Retinal pigment epithelial cell (primary cell): ENCODE measurements around the gene PRPF40A.

Experiments used
- DNase-seq: peaks from one replicate; pipeline ENCODE4 v3.0.0-alpha.2; 2010; ENCODE audit warnings: low read depth
- H3K4me3 ChIP-seq: 2 replicates; pipeline ENCODE4 v1.5.1; 2011; ENCODE audit warnings: mild to moderate bottlenecking, low read length, control low read depth, moderate library complexity
- CTCF ChIP-seq: conservative IDR thresholded peaks from 2 replicates; pipeline ENCODE4 v1.5.1; 2011; ENCODE audit warnings: low read depth, low read length, control low read depth, inconsistent platforms

PRPF40A gene

DNA sequence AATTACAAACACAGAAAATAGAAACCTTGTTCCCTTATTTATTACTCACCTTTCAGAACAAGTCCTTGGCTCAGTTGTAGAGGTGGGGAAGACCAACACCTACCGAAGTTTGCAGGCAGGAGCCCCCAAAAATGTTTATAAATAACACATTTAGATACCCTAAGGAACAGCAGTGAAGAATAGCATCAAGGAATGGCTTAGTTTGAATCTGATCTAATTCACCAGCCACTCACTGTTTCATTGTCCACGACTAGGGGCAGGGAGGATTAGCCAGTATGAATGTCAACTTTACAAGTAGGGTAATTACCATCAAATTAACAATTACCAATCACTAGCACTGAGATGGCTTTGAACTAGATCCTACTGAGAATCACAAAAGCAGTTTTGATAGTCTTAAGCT is 65.4 kb downstream of the PRPF40A start:
- no peak for DNase-seq
- TF ChIP-seq CTCF = no peak
- no peak overlapping the region for H3K4me3 ChIP-seq

- no peak for TF ChIP-seq CTCF
- no peak overlapping the region for H3K4me3 ChIP-seq
Measured at GRCh38 chr2:152650768-152651371, 66.4 kb downstream of the PRPF40A start.

DNA sequence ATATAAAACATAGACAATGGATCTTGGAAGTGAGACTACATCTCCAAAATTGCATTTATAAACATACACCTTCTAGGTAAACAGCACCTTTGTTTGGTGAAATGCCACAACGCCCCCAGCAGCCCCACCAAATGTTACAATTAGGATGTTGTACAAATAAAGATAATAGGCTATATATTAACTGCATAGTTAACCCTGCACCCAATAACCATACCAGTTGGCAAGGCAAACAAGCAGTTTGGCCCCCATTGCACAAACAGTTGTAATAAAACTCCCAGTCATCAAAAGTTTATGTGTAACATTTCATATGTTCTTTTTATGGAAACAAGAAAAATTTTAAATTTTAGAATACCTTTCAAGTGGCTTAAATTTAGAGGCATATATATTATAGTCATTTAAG is 67.3 kb downstream of the PRPF40A start:
- no peak overlapping the region for H3K4me3 ChIP-seq
- no peak for DNase-seq
- TF ChIP-seq CTCF = no peak

More at GRCh38 chr2:152650768-152651371, 66.4 kb downstream of the PRPF40A start:
- DNase-seq = no peak

GRCh38 chr2:152648336-152648735 is 68.9 kb downstream of the PRPF40A start:
- peak; percentile 14 for TF ChIP-seq CTCF
- no peak overlapping the region for H3K4me3 ChIP-seq
- DNase-seq = no peak

DNA sequence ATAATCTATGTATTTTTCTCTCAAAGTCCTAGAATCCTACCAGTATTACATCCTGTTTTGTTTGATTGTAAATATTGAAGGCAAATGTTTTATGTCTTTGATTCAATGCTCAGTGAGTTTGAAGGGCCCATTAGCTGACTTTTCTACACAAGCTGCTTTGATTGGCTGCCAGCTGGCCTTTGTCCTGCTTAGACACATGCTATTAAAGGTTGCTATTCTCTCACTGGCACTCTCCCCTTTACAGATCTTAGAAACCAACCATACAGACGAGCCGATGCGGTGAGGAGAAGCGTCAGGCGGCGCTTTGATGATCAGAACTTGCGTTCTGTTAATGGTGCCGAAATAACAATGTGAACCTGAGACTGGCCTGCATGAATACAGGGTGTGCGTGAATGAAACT is 69.7 kb downstream of the PRPF40A start:
- peak; percentile 10 for DNase-seq
- H3K4me3 ChIP-seq = no peak overlapping the region
- no peak for TF ChIP-seq CTCF

- no peak for TF ChIP-seq CTCF
- H3K4me3 ChIP-seq = no peak overlapping the region
- peak; percentile 80 for DNase-seq
Measured at GRCh38 chr2:152646775-152647174, 70.5 kb downstream of the PRPF40A start.

DNA sequence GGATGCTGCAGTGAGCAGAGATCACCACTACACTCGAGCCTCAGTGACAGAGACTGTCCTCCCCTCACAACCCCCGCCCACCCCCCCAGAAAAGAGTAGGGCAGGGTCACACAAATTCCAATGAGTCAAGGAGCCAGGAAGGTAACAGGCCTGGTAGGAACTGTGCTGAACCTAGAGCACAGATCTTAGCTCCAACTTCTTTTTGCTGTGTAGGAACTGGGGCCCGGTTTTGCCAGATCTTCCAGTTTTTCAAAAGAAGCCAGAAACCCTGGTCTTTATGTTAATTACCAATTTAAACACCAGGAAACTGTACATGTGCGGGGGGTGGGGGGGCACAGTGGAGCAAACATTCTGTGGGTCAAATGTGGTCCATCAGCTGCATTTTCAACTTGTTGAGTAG is 71.0 kb downstream of the PRPF40A start:
- TF ChIP-seq CTCF = no peak
- no peak overlapping the region for H3K4me3 ChIP-seq
- no peak for DNase-seq
